Measurements from ENCODE around the gene RIPK1. TPM values are rescaled to one million over a fixed set of nuclear protein-coding genes. Genes with fewer than 3 reads are reported as not detected.

RIPK1 gene
- total RNA-seq, 1 experiment from 2014 or later = 19.1 TPM

- TF ChIP-seq CTCF (IDR thresholded peaks at IDR 0.05 in 2 of 3, conservative IDR thresholded peaks at IDR 0.05 in 1 of 3; ENCODE audit: borderline replicate concordance in 1 of 3, insufficient read depth in 1 of 3, low read depth in 2 of 3, low read length in 2 of 3) (no peak), JUND (IDR thresholded peaks at IDR 0.05) (no peak), EZH2phosphoT487 (IDR thresholded peaks at IDR 0.05; ENCODE audit: borderline replicate concordance) (no peak), SP1 (IDR thresholded peaks at IDR 0.05; ENCODE audit: low read depth) (no peak), ELF1 (IDR thresholded peaks at IDR 0.05; ENCODE audit: borderline replicate concordance, low read depth) (no peak), YY1 (IDR thresholded peaks at IDR 0.05; ENCODE audit: extremely low read depth, insufficient replicate concordance, low read depth, low read length) (no peak), EGR1 (IDR thresholded peaks at IDR 0.05; ENCODE audit: low read depth) (no peak)
These were observed 52.4 kb downstream of the RIPK1 start (continued) for GRCh38 chr6:3120765-3121089.

DNA sequence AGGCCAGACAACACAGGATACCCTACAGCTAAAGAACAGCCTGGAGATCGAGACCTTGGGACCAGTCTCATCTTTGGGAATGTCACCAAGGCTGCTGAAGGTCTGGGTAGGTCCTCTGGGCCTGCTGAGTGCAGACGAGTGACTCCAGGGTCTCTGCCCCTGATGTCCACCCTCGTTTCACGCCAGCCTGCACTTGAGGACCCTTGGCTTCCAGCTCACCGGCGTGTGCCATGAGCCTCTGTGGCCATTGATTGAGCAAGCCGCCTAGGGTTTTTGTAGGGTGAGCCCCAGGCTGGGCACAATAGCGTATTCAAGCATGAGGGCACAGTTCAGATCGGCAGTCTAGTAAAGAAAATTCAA lies 54.5 kb downstream of the RIPK1 start:
- H4K20me1 ChIP-seq (ENCODE audit: insufficient read depth) = no peaks in the 10 kb centered on the region
- no peaks in the 10 kb centered on the region for H3K9me2 ChIP-seq (ENCODE audit: insufficient read depth)
- no peaks in the 10 kb centered on the region; a peak in 1 of 4 replicates for H3K36me3 ChIP-seq (ENCODE audit: control insufficient read depth in 1 of 2, insufficient read depth in 2 of 2, low read length in 2 of 2)
- H3K4me1 ChIP-seq (ENCODE audit: control insufficient read depth in 1 of 2, insufficient read depth in 2 of 2, low read length in 2 of 2) = peaks cover 10 to 21% of the 10 kb centered on the region in 2 experiments
- no peak overlapping the region for H3K9ac ChIP-seq (ENCODE audit: low read length)
- ATAC-seq = no peak
- no peak for TF ChIP-seq EZH2phosphoT487 (IDR thresholded peaks at IDR 0.05; ENCODE audit: borderline replicate concordance)
- H3K4me2 ChIP-seq (ENCODE audit: low read length) = no peak overlapping the region
- no peak overlapping the region for H3K4me3 ChIP-seq (replicated peaks in 1 of 2; ENCODE audit: low read depth in 1 of 2, low read length in 2 of 2)
- ChIA-PET POLR2A (no interaction called here), CTCF (no interaction called here), RAD21 (ENCODE audit: low non-redundant PET in 1 of 2, low total read pairs in 2 of 2, uncharacterized antibody in 2 of 2, unreplicated experiment in 2 of 2) (no interaction called here)
- peaks cover 10% of the 10 kb centered on the region; the same call in 1 of the 2 replicates for H3K79me2 ChIP-seq (ENCODE audit: insufficient read depth, low read length)
- H3K9me3 ChIP-seq (ENCODE audit: control insufficient read depth in 1 of 2, insufficient read depth in 1 of 2, low read depth in 1 of 2, low read length in 2 of 2) = no peaks in the 10 kb centered on the region
- no peaks in the 10 kb centered on the region for H3K27me3 ChIP-seq (ENCODE audit: insufficient read depth, low read length)
- H2AFZ ChIP-seq (ENCODE audit: low read depth, low read length, poor library complexity, severe bottlenecking) = no peak overlapping the region
- no TSS peak for BruUV-seq (replicated peaks)
- no peak overlapping the region for H3K27ac ChIP-seq (ENCODE audit: low read depth, low read length)
- DNase-seq (ENCODE audit: low read depth, low spot score) = no peak
- intact Hi-C loops (cut with micrococcal nuclease) = loop anchor here (10.0 kb wide), 1 partner anchor 612 kb away; no protein-coding TSS in a partner anchor

Measured in HCT116 (cell line).